Left lung (tissue), 10 donors: ENCODE results near the gene CACTIN. TPM values are rescaled to one million over a fixed set of nuclear protein-coding genes. Genes with fewer than 3 reads are reported as not detected.
"Not testable (repeated sequence)": the region's sequence is repeated elsewhere in the genome, so short reads cannot be mapped to it uniquely, and the experiment has no call there.

Experiments
- ATAC-seq: fragments of 200-7000 bp; cut with Tn5 transposase; one replicate; pipeline ENCODE4 v1.9.1; 2020; ENCODE audit warnings: moderate library complexity
- DNase-seq, 4 donors: peaks; one replicate each; pipeline ENCODE4 v3.0.0-alpha.2; 2013 to 2020
- H3K27ac ChIP-seq, 2 donors: fragments of 200-600 bp; sonication (generic) in 1 of 2; one replicate each; pipeline versions ENCODE4 v1.5.0 to v1.8.0; 2020 to 2021
- H3K27me3 ChIP-seq, 2 donors: fragments of 200-600 bp; sonication (generic) in 1 of 2; one replicate each; pipeline versions ENCODE4 v1.5.0 to v1.8.0; 2020 to 2021
- H3K36me3 ChIP-seq, 2 donors: fragments of 200-600 bp; sonication (generic) in 1 of 2; one replicate each; pipeline versions ENCODE4 v1.5.0 to v1.8.0; 2020 to 2021
- H3K4me1 ChIP-seq, 2 donors: fragments of 200-600 bp; one replicate each; pipeline ENCODE4 v1.8.0; 2021
- H3K4me3 ChIP-seq, 2 donors: fragments of 200-600 bp; sonication (generic) in 1 of 2; one replicate each; pipeline versions ENCODE4 v1.5.0 to v1.8.0; 2020 to 2021; ENCODE audit warnings: mild to moderate bottlenecking in 1 of 2
- H3K9me3 ChIP-seq, 2 donors: fragments of 200-600 bp; sonication (generic) in 1 of 2; one replicate each; pipeline versions ENCODE4 v1.5.0 to v1.8.0; 2020 to 2021
- intact Hi-C, 2 donors: fragments of 100-400 bp; cut with DNase I; formaldehyde crosslinking; loops; one replicate each; pipeline versions ENCODE4 v1.11.2 to v1.14.2; 2022
- polyA plus RNA-seq, 6 donors: library from polyadenylated mRNA; unstranded; fragments of 120-200 nt; gene quantifications; one replicate each; pipeline ENCODE4 v1.2.1, GENCODE V29; 2013; ENCODE audit not compliant: insufficient read length in 6 of 6
- total RNA-seq, 2 donors: library from RNA; stranded (reverse); fragmentation: NEBNext Ultra II Directional; extraction: Animal tissue kit (Norgen Biotek cat#: 25700); gene quantifications; one replicate each; pipeline ENCODE4 v1.2.1, GENCODE V29; 2021
- TF ChIP-seq, protein P1 (sequence below), 2 donors: fragments of 200-600 bp; sonication (generic) in 1 of 2; IDR thresholded peaks; one replicate each; pipeline versions ENCODE4 v1.5.0 to v1.8.0; 2021; ENCODE audit warnings: antibody characterized with exemption in 2 of 2
- donor health status: DM: no; HTN: yes; CAD: no.
- donor health status: DM: no; HTN: no; CAD: no.

Gene CACTIN
- total and polyA plus RNA-seq, 8 donors = 19.8 to 33.2 (median 26.5) TPM

DNA sequence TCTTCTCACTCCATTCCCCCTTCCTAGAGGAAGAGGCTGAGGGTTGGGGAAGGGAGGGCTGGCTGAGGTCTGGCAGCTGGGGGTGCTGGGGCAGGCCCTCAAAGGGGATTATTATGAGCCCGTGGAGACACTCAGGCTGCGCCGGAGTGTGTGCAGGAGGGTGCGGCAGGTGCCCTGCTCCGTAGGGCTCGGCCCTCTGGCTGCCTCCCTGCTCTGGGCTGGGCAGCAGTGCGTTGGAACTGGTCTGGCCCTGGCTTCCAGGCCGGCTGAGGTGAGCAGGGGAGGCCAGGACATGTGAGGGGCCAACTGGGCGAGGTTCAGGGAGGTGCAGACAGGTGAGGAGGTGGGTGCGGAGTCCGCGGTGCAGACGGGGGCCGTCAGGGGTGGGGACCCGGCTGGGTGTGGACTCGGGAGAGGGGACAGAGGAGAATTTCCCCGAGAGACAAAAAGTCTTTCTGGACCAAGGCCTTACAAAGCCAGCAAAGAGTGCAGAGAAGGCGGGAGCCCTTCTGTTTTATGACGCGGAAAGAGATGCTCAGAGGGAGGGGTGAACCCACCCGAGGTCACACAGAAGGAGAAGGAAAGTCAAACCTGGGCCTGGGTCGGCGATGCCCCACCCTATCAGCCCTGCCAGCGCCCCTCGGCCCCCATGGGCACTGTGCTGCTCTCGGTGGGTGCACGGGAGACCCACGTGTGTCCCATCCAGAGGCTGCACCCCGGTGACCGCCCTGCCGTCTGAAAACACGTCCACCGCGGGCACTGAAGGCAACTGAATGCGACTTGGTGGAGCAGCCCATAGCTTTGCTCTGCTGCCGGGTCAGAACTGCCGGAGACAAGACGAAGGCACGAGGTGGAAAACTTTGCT lies 42.7 kb upstream of the CACTIN start:
- Histone ChIP-seq H3K4me3 (no peak overlapping the region), H3K4me1 (peaks cover 13 to 42% of the 10 kb centered on the region in 2 donors), H3K9me3 (no peaks in the 10 kb centered on the region), H3K27ac (peak overlapping the region; percentile 77 to 92), H3K27me3 (peaks cover 0 to 17% of the 10 kb centered on the region in 2 donors), H3K36me3 (peaks cover 0 to 16% of the 10 kb centered on the region in 2 donors)
- TF ChIP-seq, protein P1, sequence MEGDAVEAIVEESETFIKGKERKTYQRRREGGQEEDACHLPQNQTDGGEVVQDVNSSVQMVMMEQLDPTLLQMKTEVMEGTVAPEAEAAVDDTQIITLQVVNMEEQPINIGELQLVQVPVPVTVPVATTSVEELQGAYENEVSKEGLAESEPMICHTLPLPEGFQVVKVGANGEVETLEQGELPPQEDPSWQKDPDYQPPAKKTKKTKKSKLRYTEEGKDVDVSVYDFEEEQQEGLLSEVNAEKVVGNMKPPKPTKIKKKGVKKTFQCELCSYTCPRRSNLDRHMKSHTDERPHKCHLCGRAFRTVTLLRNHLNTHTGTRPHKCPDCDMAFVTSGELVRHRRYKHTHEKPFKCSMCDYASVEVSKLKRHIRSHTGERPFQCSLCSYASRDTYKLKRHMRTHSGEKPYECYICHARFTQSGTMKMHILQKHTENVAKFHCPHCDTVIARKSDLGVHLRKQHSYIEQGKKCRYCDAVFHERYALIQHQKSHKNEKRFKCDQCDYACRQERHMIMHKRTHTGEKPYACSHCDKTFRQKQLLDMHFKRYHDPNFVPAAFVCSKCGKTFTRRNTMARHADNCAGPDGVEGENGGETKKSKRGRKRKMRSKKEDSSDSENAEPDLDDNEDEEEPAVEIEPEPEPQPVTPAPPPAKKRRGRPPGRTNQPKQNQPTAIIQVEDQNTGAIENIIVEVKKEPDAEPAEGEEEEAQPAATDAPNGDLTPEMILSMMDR (IDR thresholded peaks at IDR 0.05) = no peak
- intact Hi-C loops = loop anchor here (5.0 kb wide), 1 partner anchor 33 kb away; the partner anchor contains the start of gene PIP5K1C (in 2 of the 2)
- DNase-seq (no peak), ATAC-seq (no peak)

DNA sequence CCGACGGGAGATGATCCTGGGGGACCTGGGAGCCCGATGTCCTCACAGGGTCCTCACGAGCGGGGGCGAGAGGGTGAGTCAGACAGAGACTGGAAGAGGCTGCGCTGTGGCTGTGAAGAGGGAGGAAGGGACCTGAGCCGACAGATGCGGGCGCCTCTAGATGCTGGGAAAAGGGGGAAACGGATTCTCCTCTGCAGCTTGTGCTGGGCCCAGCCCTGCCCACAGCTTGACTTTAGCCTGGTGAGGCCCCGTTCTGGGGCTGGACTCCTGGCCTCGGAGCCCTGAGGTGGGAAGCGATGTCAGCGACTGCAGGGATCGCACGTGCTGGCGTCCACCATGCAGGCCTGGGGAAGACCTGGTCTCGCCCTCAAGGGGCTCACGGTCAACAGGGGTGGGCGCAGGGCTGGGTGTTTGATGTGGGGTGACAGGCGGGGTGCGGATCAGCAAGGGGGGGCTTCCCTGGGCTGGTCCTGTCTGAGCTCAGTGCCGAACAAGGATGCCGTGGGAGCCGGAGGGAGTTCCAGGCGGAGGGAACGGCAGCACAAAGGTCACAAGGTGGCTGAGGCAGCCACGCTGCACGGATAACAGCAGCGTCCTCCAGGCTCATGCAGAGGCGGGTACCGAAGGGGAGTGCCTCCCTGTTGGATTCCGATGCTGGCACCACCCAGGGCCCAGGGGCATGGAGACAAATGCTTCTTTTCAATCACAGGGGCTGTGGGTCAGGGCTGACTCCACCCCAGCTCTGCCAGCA lies 41.9 kb upstream of the CACTIN start:
- peaks cover 13 to 42% of the 10 kb centered on the region in 2 donors for H3K4me1 ChIP-seq
- peak overlapping the region in 1 of 2 donors; percentile 77 for H3K27ac ChIP-seq
- intact Hi-C loops = loop anchor here (5.0 kb wide), 1 partner anchor 34 kb away; the partner anchor contains the start of gene PIP5K1C (in 2 of the 2)
- no peak for ATAC-seq
- TF ChIP-seq, protein P1 (IDR thresholded peaks at IDR 0.05) = no peak
- H3K4me3 ChIP-seq = no peak overlapping the region
- H3K36me3 ChIP-seq = peaks cover 0 to 24% of the 10 kb centered on the region in 2 donors
- H3K27me3 ChIP-seq = peaks cover 0 to 17% of the 10 kb centered on the region in 2 donors
- no peaks in the 10 kb centered on the region for H3K9me3 ChIP-seq
- DNase-seq = no peak

DNA sequence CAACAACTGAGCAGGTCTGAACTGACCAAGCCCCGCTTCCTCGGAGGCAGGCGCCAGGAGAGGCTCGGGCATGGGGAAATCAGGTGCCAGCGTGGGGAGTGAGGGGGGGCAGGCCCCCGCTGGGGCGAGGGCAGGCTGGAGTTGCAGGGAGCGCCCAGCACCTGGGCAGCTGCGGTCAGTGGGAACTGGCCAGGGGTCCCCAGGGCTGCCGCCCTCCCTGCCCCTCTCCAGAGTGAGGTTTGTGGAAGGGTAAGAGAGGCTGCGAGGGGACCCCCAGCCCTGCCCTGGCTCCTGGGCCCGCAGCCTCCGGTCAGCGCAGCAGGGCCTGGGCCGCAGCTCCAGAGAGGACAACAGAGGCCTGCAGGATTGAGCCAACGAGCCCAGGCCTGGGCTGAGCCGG lies 41.2 kb upstream of the CACTIN start:
- ATAC-seq (no peak), DNase-seq (no peak)
- Histone ChIP-seq H3K4me1 (peaks cover 13 to 41% of the 10 kb centered on the region in 2 donors), H3K27ac (no peak overlapping the region), H3K36me3 (peaks cover 0 to 32% of the 10 kb centered on the region in 2 donors), H3K9me3 (no peaks in the 10 kb centered on the region), H3K4me3 (no peak overlapping the region), H3K27me3 (peaks cover 0 to 17% of the 10 kb centered on the region in 2 donors)
- intact Hi-C loops = loop anchor here (5.0 kb wide), 1 partner anchor 35 kb away; the partner anchor contains the start of gene PIP5K1C (in 2 of the 2)
- TF ChIP-seq, protein P1 (IDR thresholded peaks at IDR 0.05) = no peak

DNA sequence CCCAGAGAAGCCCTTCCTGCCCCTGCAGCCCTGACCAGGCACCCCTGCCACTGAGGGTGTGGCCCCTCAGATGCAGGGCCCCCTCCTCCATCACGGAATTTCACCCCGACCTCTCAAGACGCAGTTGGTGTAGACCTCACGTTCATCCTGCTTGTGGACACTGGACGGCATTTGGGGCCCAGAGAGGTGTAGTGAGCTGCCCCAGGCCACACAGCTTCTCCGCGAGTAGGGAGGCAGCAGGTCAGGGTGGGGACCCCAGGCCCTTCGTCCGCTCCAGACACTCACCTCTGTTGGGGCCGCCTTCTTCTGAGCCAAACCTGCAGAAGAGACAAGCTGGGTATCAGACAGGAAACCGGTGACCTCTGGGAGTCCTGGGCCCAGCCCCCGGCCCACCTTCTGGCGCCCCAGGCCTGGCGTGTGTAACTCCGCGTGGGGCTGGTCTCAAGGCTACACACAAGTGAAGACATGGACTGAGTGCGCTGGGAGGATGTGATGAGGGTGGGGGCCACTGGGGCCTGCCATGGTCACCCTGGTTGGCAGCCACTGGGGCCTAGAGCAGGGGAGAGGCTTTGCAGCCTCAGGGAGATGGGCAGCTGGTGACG lies 40.5 kb upstream of the CACTIN start:
- Histone ChIP-seq H3K4me3 (no peak overlapping the region), H3K9me3 (no peaks in the 10 kb centered on the region), H3K27ac (no peak overlapping the region), H3K4me1 (peaks cover 13 to 35% of the 10 kb centered on the region in 2 donors), H3K36me3 (peaks cover 0 to 38% of the 10 kb centered on the region in 2 donors), H3K27me3 (peaks cover 0 to 16% of the 10 kb centered on the region in 2 donors)
- DNase-seq (no peak), ATAC-seq (no peak)
- TF ChIP-seq, protein P1 (IDR thresholded peaks at IDR 0.05) = no peak
- intact Hi-C loops = loop anchor here (5.0 kb wide), 1 partner anchor 35 kb away; the partner anchor contains the start of gene PIP5K1C (in 2 of the 2)

DNA sequence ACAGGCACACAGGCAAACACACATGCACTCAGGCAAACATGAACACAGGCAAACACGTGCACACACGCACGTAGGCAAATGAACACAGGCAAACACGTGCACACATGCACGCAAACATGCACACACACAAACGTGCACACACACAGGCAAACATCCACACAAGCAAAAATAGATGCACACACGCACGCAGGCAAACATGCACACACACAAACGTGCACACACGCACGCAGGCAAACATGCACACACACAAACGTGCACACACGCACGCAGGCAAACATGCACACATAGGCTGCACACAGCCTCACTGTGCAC lies 39.9 kb upstream of the CACTIN start:
- not testable (repeated sequence) for DNase-seq, H3K9me3 ChIP-seq, H3K27me3 ChIP-seq, ATAC-seq, H3K27ac ChIP-seq, H3K4me3 ChIP-seq
- Histone ChIP-seq H3K36me3 (peaks cover 0 to 45% of the 10 kb centered on the region in 2 donors), H3K4me1 (peaks cover 12 to 28% of the 10 kb centered on the region in 2 donors)
- intact Hi-C loops = loop anchor here (5.0 kb wide), 1 partner anchor 36 kb away; the partner anchor contains the start of gene PIP5K1C (in 2 of the 2)
